ENCODE measurements around the gene PRCP.
"Not testable (repeated sequence)": the region's sequence is repeated elsewhere in the genome, so short reads cannot be mapped to it uniquely, and the experiment has no call there.

The PRCP gene

GRCh38 chr11:82869657-82870056, 30.6 kb downstream of the PRCP start:
- no peak for DNase-seq

- DNase-seq = peak; percentile 70
These were observed 32.6 kb downstream of the PRCP start for GRCh38 chr11:82867495-82868082.

DNA sequence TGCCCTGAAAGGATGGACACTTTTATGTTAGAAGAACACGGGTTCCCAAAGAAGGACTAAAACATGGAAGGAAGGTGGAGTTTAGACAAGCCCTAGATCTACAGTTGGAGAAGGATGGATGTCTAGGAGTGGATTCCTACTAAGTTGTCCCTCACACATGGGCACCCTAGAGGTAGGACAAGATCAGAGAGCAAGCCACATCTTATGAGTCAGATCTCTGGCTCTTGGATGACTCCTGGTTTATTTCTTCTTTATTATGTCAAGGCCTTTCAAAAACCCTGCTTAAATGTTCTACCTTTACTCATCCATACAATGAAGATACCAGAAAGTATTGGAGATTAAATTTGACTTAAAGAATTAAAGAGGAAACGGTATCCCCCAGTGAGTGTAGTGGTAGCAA, 34.4 kb downstream of the PRCP start:
- DNase-seq = no peak

DNA sequence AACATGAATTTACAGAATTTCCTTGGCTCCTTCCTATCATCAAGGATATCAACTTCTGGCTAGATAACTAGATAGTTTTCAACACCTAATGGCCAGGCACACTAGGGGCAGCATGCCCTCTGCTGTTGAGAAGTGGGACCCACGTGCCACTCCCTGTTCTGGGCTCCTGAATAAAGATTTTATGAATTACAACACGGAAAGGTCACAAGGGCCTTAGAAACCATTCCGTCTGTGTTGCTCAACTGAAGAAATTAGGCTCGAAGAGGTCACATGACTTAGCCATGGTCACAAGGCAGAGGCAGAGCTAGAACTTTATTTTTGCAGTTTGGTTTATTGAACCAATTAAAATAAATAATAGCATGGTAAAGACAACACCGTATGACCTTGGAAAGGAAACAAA, 36.0 kb downstream of the PRCP start:
- no peak for DNase-seq

DNA sequence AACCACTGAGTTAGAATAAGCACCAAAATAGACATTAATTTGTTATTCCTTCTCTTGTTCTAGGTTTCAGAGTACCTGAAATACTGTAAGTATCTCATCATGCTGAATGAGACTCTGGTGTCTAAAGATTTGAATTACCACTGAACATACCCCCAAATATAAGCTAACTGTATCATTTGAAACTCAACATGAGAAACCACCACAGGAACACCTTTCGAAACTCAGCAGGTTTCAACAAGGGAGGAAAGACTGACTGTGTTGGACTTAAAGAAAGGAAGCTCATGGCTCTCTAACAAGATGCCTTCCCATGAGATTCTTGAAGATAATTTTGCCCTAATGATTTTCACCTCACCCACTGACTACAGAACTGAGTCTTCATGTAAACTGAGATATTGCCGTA, 37.0 kb downstream of the PRCP start:
- DNase-seq = no peak

DNA sequence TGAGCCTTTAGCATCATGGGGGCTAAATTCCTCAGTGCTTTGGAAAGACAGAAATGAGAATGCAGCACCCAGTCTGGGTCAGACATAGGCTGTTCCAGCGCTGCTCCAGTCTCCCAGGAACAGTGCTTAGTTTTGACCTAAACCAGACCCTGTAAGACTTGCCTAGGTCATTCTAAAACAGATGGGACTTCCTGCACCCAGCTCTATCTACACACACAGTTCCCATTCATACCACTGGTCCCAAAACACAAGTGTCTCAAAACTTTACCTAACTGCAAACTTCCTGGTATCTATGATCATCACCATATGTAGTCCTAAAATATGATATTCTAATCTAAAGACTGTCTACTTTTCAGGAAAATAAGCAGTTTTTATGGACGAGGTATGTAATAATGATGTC, 37.9 kb downstream of the PRCP start:
- DNase-seq = no peak

DNA sequence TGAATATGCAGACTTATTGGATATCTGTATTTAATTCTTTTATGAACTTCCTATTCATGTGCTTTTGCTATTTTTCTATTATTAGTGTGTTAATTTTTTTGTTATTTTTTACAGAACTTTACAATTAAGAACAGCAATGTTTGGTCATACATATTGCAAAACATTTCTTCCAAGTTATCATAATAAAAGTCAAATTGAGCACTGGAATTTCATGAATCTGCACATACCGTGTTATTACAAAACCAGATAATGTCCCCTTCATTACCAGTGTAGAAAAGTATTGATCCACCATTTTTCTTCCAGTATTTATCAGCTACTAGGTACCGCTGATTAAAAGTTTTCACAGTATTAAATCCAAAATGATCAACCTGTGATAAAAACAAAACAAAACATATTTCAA, 40.5 kb downstream of the PRCP start:
- no peak for DNase-seq

DNA sequence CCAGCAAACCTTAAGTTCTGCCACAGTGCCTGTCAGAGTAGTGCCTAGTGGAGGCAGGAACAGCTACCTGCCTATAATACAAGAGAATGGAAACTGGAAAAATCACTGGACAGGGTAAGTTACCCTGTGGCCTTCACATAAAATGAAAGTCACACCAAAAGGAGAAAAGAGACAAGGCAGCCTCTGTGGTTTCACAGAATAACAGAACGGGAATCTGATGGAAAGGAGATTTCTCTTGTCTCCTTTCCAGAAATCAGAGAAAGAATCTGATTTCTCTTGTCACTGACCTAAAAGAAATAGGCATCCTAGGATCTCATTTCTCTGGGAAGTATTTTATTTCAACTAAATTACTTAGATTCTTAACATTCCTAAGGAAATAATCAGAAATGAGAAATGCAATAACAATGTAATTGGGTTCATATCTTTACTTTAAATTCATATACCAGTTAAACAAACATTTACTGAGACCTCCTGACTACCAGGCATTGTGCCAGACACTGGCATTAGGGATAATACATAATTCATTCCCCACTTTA, 41.6 kb downstream of the PRCP start:
- DNase-seq = no peak

GRCh38 chr11:82858133-82858532, 42.1 kb downstream of the PRCP start:
- DNase-seq = no peak

DNA sequence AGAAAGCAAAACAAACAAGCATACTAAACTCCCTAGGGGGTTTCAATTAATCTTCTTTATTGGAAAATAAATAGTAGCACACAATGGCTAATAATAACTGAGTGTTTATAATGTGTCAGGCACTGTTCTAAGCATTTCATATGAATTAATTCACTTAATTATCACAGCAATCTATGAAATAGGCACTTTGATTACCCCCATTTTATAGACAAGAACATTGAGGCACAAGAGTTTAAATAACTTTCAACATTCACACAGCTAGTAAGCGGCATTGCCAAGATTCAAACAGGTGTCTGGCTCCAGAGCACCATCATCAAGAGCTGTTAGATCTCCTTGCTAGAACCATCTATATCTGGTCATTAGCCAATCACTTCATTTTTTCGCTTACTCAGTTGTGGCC, 43.1 kb downstream of the PRCP start:
- no peak for DNase-seq

GRCh38 chr11:82855616-82856015, 44.6 kb downstream of the PRCP start:
- no peak for DNase-seq

- not testable (repeated sequence) for DNase-seq
These were observed 45.3 kb downstream of the PRCP start for GRCh38 chr11:82854916-82855315.

- DNase-seq = no peak
These were observed 46.0 kb downstream of the PRCP start for GRCh38 chr11:82854242-82854641.

- DNase-seq = no peak
These were observed 51.4 kb downstream of the PRCP start for GRCh38 chr11:82848829-82849228.

DNA sequence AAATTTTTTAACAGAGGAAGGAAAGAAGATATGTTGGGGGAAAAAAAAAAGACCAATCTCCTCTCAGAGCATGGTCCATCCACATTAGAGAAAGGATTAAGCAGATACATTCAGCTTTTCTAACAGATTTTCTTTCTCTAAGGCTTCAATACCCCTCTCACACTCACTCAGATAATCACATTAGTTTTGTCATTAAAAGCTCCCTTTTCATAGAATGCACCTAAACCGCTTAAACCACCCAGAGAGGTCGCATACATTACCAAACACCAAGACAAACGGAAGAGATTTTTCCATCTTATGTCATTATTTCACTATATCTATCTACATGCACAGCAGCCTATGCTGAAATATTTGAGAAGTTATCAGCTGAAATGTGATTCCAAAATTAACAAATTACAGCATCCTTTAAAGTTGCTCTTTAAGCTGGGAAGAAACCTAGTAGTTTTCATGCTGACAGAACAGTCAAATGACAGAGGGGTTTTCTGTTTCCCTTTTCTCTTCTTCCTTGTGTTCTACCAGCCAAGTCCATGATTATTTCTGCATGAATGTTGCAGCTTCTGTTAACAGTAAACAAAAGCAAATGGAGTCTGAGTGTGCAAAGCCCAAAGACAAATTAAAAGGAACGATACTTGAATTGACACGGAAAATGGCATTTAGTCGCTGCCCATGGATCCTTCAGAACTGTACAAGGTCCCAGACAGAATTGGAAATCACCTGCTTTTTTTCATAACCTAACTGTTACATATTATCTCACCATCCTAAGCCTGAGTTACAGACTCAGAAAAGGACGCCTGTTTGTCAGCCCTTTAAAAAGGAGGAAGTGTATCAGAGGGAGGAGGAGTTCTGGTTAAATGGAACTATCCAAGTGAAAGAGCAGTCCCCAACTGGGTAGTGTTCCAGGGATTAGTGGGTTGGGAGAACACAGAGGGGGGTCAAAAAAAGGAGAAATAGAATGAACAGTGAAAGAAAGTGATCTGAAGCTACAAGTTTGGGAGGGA, 54.6 kb downstream of the PRCP start:
- DNase-seq = no peak

DNA sequence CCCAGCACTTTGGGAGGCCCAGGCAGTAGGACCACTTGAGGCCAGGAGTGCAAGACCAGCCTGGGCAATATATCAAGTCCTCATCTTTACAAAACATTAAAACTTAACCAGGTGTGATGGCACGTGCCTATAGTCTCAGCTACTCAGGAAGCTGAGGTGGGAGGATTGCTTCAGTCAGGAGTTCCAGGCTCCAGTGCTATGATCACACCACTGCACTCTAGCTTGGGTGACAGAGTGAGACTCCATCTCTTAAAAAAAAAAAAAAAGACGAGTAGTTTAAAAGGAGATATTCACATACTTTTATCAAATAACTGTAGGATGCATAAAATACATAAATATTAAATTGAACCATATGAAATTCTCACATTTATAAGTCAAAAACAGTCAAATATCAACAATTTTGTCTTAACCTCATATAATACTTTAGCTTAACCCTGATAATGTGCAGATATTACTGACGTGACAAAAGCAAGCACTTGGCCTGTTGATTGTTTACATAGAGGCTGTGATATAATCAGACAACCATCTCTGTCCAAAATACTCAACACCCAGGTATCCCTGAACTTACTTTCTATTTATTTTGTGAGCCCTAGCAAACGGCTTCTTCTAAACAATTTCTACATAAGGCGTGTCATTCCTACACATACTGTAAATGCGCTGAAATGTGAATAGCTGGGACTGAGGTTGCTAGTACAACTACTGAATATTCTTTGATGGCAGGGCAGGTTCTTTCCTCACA, 57.0 kb downstream of the PRCP start:
- DNase-seq = no peak

GRCh38 chr11:82842019-82842418, 58.2 kb downstream of the PRCP start:
- no peak for DNase-seq

- DNase-seq = no peak
These were observed 62.6 kb downstream of the PRCP start for GRCh38 chr11:82837650-82838049.

GRCh38 chr11:82832983-82833382, 67.2 kb downstream of the PRCP start:
- DNase-seq = no peak

- no peak for DNase-seq
These were observed 68.9 kb downstream of the PRCP start for GRCh38 chr11:82831364-82831763.

- no peak for DNase-seq
These were observed 69.5 kb downstream of the PRCP start for GRCh38 chr11:82830746-82831145.

DNA sequence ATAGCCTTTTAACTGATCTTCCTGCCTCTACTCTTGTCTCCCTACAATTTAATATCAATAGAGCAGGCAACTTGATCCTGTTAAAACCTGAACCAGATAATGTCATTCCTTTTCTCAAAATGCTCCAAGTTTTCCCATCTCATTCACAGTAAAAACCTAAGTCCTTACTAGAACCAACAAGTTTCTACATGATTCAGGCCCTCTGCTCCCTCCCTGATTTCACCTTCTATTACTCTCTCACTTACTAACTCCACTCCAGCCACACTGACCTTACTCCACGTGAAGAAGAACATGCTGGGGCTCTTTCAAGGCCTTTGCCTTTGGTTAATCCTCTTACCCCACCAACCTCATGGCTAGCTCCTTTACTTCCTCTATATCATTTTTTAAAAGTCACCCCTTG, 71.1 kb downstream of the PRCP start:
- DNase-seq = no peak

GRCh38 chr11:82828472-82828871, 71.8 kb downstream of the PRCP start:
- DNase-seq = no peak

All from NCI-H2029 (cell line).